ENCODE results near the gene MYT1. TPM values are rescaled to one million over a fixed set of nuclear protein-coding genes. Genes with fewer than 3 reads are reported as not detected.

The MYT1 gene
- total and polyA plus RNA-seq, 3 donors from 2014 or later = 1.7 to 22.2 (median 2.9) TPM

DNA sequence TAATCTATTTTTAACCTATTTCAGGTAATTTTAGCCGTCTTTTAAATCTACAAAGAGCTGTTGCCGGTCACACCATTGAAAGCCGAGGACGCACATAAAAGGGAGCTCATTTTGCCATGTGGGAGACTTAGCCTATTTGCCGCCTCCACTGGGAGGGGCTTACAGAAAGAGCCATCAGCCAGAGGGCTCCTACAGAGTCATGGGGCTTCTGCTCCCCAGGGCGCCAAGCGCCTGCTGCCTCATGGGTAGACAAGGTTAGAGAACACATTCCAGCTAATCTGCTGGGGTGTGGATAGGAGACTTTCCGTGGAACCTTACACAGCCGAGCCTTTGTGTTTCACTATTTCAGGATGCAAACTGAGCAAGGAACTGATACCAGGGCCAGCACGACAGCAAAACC, 103.9 kb downstream of the MYT1 start:
- Histone ChIP-seq H3K4me3 (no peak overlapping the region), H3K27ac (no peak overlapping the region), H3K9me3 (no peaks in the 10 kb centered on the region), H3K27me3 (no peaks in the 10 kb centered on the region), H3K4me1 (peaks cover 20% of the 10 kb centered on the region), H3K36me3 (ENCODE audit: low read depth, missing control alignments) (no peaks in the 10 kb centered on the region)
- peak; percentile 81 for DNase-seq
- WGBS, 2 donors = 73 to 81% methylated on average over 10 of the region's 10 CpGs
- intact Hi-C loops (cut with DNase I; ENCODE audit: low total_unique reads) = no loop called here
- TF ChIP-seq, protein P1, sequence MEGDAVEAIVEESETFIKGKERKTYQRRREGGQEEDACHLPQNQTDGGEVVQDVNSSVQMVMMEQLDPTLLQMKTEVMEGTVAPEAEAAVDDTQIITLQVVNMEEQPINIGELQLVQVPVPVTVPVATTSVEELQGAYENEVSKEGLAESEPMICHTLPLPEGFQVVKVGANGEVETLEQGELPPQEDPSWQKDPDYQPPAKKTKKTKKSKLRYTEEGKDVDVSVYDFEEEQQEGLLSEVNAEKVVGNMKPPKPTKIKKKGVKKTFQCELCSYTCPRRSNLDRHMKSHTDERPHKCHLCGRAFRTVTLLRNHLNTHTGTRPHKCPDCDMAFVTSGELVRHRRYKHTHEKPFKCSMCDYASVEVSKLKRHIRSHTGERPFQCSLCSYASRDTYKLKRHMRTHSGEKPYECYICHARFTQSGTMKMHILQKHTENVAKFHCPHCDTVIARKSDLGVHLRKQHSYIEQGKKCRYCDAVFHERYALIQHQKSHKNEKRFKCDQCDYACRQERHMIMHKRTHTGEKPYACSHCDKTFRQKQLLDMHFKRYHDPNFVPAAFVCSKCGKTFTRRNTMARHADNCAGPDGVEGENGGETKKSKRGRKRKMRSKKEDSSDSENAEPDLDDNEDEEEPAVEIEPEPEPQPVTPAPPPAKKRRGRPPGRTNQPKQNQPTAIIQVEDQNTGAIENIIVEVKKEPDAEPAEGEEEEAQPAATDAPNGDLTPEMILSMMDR (IDR thresholded peaks at IDR 0.05) = no peak
- no peak for TF ChIP-seq POLR2A (IDR thresholded peaks at IDR 0.05)

DNA sequence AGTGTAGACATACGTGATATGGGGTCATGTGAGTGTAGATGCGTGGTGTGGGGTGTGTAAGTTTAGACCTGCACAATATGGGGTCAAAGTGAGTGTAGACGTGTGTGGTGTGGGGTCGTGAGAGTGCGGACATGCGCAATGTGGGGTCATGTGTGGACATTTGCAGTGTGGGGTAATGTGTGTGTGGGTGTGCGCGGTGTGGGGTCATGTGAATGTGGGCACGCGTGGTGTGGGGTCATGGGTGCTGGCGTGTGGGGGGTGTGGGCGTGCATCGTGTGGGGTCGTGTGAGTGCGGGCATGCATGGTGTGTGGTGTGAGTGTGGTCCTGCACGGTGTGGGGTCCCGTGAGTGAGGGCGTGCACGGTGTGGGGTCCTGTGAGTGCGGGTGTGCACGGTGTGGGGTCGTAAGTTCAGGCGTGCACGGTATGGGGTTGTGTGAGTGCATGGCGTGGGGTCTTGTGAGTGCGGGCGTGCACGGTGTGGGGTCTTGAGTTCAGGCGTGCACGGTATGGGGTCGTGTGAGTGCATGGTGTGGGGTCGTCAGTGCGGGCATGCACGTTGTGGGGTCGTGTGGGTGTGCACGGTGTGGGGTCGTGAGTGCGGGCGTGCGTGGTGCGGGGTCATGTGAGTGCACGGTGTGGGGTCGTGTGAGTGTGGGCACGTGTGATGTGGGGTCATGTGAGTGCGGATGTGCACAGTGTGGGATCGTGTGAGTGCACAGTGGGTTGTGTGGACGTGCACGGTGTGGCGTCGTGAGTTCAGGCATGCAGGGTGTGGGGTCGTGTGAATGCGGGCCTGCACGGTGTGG, 105.6 kb downstream of the MYT1 start:
- H3K27me3 ChIP-seq = no peaks in the 10 kb centered on the region
- H3K9me3 ChIP-seq = no peaks in the 10 kb centered on the region
- H3K4me1 ChIP-seq = peaks cover 14% of the 10 kb centered on the region
- no peak for TF ChIP-seq POLR2A (IDR thresholded peaks at IDR 0.05)
- TF ChIP-seq, protein P1 (IDR thresholded peaks at IDR 0.05) = no peak
- no peak overlapping the region for H3K27ac ChIP-seq
- intact Hi-C loops (cut with DNase I; ENCODE audit: low total_unique reads) = no loop called here
- 78 to 85% methylated on average over 52 to 53 of the region's 53 CpGs for WGBS, 2 donors
- no peak for DNase-seq
- H3K36me3 ChIP-seq (ENCODE audit: low read depth, missing control alignments) = no peaks in the 10 kb centered on the region
- peak overlapping the region in 1 of 2 donors; percentile 13 for H3K4me3 ChIP-seq

DNA sequence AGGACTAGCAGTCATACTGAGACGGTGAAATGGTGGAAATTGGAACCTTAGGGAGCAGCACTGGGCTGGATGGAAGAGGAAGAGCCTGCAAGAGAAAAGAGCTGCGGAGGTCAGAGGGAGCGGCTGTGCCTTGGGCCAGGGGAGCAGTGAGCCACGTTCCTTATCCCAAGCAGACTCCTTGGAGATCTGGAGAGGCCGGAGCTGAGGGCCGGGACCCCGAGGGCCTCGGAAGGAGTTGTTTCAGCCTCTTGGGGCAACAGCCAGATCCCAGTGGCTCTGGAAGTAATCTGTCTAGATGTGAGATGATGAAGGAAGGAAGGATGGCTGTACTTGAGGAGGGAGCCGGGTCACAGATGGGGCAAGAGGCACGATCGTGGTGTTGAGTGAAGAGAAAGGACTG, 107.4 kb downstream of the MYT1 start:
- intact Hi-C loops (cut with DNase I; ENCODE audit: low total_unique reads) = no loop called here
- Histone ChIP-seq H3K4me3 (no peak overlapping the region), H3K27ac (peak overlapping the region in 1 of 2 donors; percentile 10), H3K27me3 (no peaks in the 10 kb centered on the region), H3K4me1 (peaks cover 7% of the 10 kb centered on the region), H3K36me3 (ENCODE audit: low read depth, missing control alignments) (no peaks in the 10 kb centered on the region), H3K9me3 (no peaks in the 10 kb centered on the region)
- no peak for TF ChIP-seq POLR2A (IDR thresholded peaks at IDR 0.05)
- TF ChIP-seq, protein P1 (IDR thresholded peaks at IDR 0.05) = no peak
- no peak for DNase-seq
- 73 to 74% methylated on average over 11 of the region's 11 CpGs for WGBS, 2 donors

DNA sequence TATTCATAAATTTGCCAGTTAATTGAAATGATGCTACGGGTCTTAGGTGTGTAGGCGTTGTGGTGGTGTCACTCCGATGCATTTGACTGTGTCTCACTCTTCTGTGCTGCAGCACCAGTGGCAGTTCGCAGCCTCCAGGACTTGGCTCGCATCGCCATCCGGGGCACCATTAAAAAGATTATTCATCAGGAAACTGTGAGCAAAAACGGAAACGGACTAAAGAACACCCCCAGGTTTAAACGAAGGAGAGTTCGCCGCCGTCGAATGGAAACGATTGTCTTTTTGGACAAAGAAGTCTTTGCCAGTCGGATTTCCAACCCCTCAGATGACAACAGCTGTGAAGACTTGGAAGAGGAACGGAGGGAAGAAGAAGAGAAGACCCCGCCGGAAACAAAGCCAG, 108.9 kb downstream of the MYT1 start:
- TF ChIP-seq, protein P1 (IDR thresholded peaks at IDR 0.05) = no peak
- no peak for TF ChIP-seq POLR2A (IDR thresholded peaks at IDR 0.05)
- intact Hi-C loops (cut with DNase I; ENCODE audit: low total_unique reads) = no loop called here
- Histone ChIP-seq H3K4me1 (no peaks in the 10 kb centered on the region), H3K4me3 (no peak overlapping the region), H3K27me3 (no peaks in the 10 kb centered on the region), H3K36me3 (ENCODE audit: low read depth, missing control alignments) (no peaks in the 10 kb centered on the region), H3K27ac (no peak overlapping the region), H3K9me3 (no peaks in the 10 kb centered on the region)
- 87 to 92% methylated on average over 19 of the region's 19 CpGs for WGBS, 2 donors
- no peak for DNase-seq

DNA sequence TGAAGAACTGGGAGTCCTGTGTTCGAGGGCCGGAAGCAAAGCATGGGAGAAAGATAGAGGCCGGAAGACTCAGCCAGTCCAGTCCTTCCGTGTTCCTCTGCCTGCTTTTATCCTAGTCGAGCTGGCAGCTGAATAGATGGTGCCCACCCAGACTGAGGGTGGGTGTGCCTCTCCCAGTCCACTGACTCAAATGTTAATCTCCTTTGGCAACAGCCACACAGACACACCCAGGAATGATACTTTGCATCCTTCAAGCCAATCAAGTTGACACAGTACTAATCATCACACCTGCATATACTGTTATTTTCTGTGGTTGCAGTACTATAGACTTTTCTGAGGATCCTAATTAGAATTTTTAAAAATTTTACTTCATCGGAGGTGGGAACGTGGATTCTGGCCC, 112.6 kb downstream of the MYT1 start:
- Histone ChIP-seq H3K4me3 (no peak overlapping the region), H3K27ac (no peak overlapping the region), H3K9me3 (no peaks in the 10 kb centered on the region), H3K27me3 (no peaks in the 10 kb centered on the region), H3K4me1 (no peaks in the 10 kb centered on the region), H3K36me3 (ENCODE audit: low read depth, missing control alignments) (no peaks in the 10 kb centered on the region)
- TF ChIP-seq, protein P1 (IDR thresholded peaks at IDR 0.05) = no peak
- no peak for TF ChIP-seq POLR2A (IDR thresholded peaks at IDR 0.05)
- WGBS, 2 donors = 92 to 95% methylated on average over 7 of the region's 7 CpGs
- no peak for DNase-seq
- intact Hi-C loops (cut with DNase I; ENCODE audit: low total_unique reads) = no loop called here
